ENCODE results near the gene C12orf75.

- TF ChIP-seq POLR2A (IDR thresholded peaks at IDR 0.05; ENCODE audit: low read depth, low read length) (no peak), POLR2AphosphoS5 (IDR thresholded peaks at IDR 0.05; ENCODE audit: insufficient read depth, low read depth, low read length) (no peak), EZH2 (IDR thresholded peaks at IDR 0.05; ENCODE audit: borderline replicate concordance, low read depth, low read length, severe bottlenecking) (no peak)
Measured at GRCh38 chr12:105322070-105322469, 8.4 kb upstream of the C12orf75 start.
